HG02763 (cell line): ENCODE data around the gene CDK15.

Source experiments
- ATAC-seq: cut with Tn5 transposase; IDR thresholded peaks from one replicate; pipeline ENCODE4 v1.9.1; 2021; ENCODE audit warnings: mild to moderate bottlenecking, moderate library complexity; ENCODE audit not compliant: unreplicated experiment

The CDK15 gene

DNA sequence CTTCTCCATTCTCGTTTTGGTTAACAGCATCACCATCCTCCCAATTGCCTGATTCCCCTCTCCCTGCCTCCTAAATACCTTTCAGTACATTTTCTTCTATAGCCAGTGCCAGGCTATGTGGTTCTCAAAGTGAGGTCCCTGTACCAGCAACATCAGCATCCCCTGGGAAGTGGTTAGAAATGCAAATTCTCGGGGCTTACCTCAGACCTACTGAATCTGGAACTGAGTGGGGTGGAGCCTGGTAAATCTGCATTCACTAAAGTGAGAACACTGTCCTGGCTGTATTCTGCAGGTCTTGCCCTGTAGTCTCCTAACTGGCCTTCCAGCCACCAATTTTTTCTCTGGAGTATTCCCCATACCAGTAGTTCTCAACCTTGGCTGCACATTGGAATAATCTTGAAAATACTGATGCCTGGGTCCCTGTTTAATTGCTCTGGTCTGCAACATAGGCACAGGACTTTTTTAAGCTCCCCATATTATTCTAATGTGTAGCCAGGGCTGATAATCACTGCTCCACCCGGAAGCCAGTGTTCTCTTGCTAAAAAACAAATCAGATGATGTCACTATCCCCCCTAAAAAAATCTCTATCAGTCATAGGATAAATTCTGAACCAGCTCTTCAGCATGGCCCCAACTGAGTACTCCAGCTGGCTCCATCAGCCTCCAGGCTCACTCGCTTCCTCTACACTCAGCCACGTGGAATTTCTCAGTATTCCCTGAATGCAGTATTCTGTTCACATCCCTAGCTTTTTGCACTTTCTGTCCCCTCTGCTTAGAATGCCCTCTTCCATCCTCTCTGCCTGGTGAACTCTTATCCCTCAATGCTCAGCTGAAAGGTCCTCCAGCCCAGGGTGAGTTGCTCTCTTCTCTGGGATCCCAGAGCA is 98.4 kb downstream of the CDK15 start:
- ATAC-seq = peak; percentile 97

DNA sequence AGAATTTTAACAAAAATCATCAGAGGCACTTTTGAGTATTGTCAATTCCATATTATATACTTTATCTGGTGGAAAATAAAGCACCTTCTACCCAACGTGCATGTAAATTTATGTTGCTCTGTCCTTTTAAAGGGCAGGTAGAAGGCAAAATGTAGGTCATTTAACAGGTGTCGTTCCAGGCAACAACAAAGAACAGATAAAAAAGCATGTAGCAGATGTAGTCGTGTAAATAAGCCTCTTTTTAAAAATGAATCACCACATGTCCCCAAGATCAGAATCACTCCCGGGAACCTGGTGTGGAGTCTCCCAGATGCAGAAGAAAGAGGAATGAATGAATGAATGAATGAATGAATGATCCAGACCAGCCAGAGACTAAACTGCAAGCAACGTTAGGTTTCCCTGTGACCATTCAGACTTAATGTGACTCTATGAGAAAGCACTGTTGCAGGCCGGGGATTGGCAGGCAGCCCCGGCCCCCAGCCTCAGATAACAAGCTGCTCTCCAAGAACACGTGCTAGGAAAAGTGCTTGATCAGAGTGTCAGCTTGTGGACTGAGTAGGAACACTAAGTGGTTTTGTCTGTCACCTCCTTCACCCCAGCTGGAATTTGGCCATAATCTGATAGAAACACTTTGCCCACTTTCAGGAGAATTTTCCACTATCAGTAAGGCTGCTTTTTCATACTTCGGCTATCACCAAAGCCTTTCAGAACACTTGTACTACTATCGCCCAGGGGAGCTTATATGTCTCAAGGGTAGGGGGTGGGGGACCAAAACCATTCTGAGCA is 100.6 kb downstream of the CDK15 start:
- ATAC-seq = no peak

DNA sequence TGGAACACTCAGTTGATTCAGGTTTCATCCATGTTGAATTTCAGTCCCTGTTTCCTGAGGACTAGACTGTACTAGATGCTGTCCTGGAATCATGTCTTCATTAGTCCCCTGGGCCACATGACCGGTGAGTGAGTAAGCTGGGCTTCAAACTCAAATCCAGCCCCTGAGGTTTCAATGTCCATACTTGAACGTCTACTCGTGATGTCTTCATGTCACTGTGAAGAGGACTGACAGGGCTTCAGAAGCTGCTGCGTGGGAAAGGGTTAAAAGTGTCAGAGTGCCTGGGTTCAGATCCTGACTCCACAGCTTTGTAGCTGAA is 101.2 kb downstream of the CDK15 start:
- no peak for ATAC-seq

DNA sequence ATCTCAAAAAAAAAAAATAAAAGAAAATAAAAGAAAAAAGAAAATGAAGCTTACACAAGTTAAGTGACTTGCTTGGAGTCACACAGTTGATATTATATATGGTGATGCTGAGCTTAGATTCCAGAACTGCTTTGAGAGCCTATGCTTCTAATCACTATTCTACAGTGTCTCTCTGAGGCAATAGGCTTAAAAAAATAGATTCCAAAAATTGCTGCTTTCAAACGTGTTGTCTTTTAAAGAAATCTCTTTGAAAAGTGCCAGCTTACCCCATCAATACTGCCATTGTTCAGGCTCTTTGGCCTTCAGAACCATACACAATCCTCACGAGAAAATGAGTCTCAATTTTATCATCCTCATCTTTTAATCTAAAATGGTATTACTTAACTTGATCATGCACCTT is 102.6 kb downstream of the CDK15 start:
- ATAC-seq = no peak

DNA sequence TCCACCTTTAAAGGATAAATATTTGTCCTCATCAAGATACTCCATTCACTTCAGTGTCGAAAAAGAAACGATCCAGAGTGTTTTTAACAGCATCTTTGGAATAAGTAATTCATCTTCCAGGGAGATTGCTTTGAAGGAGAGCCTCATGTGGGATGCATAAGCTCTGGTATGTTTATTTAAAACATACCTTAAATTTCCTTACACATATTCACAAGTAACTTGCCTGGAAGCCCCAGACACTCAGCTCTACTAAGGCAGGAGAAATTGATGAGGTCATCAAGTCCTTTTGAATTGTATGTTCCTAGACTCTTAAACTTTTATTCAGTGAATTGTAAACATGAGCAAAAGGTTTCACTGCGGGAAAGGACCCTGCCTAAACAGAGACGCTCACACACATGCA is 103.0 kb downstream of the CDK15 start:
- no peak for ATAC-seq

DNA sequence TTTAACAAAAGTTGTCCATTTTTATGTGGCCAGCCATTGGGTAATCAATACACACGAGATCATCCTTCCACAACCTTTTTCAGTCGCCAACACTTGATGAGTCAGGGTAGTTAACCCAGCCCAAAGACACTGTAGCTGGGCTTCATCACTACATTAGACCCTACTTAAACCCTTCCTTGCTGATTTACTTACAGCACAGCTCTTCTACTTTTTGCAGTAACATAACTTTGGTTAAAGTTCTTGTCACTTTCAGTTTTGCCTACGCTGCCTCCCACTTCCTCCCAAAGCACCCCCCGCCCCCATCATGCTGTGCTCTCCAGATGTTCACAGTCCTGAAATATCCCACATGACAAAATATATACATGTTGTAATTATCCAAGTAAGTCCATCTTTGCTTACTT is 103.6 kb downstream of the CDK15 start:
- peak; percentile 68 for ATAC-seq

DNA sequence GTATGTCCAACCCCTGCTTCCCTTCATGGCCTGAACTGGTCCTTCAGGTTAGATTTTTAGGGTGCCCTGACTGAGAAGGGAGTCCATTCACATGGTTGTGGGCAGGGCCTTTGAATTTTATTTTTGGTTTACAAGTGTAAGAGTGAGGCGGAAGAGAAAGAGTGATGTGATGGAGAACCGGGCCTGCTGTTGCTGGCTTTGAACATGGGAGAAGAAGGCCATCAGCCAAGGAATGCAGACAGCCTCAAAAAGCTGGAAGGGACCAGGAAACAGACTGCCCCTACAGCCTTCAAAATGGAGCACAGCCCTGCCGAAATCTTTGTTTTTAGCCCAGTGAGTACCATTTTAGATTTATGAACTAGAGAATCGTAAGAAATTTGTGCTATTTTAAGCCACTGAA is 105.0 kb downstream of the CDK15 start:
- no peak for ATAC-seq

DNA sequence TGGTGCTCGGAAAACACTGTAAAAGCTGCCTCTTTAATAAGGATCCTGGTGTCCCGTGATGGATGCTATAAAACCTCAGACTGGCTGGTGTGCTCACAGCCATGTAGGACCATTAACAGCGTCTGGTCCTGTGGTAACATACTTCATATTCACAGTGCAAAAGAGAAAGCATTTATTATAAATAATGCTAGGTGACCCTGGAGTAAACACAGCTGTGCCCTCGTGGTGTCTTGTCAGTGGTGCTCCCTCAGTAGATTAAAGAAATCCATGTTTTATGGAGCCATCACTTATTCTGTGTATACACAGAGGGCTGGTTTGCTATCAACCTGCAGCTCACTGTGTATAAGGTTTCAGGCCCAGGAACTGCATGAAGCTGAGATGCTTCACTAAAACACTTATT is 106.9 kb downstream of the CDK15 start:
- no peak for ATAC-seq

DNA sequence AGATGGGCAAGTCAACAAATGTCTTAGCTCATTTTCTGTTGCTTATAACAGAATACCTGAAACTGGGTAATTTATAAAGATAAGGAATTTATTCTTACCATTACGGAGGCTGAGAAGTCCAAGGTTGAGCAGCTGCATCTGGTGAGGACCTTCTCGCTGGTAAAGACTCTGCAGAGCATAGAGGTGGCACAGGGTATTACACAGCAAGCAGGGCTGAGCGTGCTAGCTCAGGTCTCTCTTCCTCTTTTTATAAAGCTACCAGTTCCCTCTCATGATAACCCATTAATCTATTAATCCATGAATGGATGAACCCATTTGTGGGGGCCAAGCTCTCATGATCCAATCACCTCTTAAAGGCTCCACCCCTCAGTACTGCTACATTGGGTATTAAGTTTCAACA is 109.1 kb downstream of the CDK15 start:
- no peak for ATAC-seq

DNA sequence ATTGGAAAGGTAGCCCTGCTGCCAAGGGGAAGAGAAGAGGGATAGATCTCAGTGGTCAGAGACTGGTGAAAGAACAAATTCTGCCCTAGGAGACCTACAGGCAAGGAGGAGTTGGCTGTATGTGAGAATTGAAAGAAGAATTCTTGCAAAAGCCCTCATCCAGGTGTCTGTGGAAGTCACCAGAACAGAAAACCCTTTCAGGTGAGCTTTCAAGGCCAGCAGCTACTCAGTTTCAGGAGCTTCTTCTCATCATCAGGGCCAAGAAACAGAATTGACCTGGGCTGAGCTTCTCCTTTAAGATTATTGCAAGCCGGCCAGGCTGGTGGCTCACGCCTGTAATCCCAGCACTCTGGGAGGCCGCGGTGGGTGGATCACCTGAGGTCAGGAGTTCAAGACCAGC is 110.2 kb downstream of the CDK15 start:
- ATAC-seq = no peak

DNA sequence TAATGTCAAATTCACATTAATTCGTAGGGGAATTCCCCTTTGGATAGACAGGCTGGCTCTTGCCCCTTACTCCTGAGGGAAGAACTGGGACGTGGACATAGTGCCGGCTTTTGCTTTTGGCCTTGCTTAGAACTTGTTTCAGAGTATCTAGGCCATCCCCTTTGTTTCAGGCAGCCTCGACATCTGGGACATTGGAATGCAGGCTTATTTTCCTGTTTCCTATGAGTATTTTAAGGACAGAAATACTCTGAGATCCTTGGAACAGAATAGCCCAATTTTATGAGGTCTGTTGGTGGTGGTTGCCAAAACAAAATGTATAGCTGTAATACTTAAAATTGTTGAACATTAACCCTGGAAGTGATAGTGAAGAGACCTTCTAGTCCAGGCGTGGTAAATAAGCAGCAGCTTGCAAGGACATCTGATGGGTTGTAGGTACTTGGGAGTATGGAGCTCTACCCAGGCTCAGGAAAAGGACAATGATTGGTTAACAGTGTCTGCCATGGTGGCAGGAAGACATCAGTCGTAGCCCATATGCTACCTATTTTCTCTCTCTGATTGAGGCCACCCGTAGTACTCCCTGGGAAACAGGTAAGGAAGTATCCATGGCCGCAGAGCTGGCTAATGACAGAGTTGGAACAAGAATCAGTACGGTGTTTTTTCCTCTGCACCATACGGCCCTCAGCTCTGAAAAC is 112.4 kb downstream of the CDK15 start:
- no peak for ATAC-seq

DNA sequence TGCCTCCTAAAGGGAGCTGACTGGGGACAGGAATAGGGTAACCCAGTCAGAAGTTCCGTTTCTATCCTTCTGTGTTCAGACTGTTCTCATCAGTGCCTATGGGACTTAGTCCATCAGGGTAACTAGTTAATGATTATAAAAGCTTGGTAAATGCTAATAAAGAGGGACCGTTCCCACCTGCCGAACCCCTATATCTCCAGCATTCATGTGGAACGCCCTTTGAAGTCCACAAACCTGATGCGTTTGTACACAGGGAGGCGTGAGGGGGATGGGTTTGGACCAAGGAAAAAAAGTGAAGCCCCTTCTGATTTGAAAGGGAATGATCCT is 112.9 kb downstream of the CDK15 start:
- no peak for ATAC-seq

DNA sequence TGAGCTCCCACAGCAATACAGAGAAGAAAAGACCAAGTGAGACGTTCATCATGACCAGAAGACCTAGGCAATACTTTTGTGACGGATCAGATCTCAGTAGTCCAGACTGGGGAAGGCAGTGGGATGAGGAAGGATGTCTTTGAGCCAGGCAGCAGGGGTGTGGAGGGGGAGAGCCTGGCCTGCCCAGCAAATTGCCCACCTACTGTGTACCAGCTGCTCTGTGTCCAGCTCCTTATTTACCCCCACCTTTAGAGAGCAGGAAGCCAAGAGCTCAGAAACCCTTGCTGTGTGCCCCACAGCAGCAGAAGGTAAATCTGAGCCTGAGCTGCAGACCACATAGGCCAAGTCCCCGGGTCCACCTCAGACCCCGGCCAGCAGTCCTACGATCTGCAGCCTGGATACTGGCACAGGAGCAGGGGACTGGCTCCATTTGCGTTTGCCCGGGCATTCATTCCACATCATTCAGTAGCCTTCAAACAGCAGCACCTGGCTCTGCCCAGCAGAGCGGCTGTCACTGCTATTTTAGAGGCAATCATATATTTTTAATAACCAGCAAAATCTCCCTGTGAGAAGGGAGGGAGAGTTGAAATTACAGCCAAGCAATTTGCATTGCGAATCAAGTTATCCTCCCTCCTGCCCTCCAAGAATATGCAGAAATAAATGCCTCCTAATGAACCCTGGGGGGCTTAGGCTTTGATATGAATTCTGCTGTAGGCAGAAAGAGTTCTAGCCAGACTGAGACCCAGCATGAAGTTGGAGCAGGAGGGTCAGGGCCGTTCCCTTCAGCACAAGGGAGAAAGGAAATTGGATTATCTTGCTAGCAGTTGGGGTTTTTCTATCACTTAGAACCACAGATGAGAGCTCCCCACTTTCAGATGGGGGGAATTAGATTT is 117.3 kb downstream of the CDK15 start:
- no peak for ATAC-seq

DNA sequence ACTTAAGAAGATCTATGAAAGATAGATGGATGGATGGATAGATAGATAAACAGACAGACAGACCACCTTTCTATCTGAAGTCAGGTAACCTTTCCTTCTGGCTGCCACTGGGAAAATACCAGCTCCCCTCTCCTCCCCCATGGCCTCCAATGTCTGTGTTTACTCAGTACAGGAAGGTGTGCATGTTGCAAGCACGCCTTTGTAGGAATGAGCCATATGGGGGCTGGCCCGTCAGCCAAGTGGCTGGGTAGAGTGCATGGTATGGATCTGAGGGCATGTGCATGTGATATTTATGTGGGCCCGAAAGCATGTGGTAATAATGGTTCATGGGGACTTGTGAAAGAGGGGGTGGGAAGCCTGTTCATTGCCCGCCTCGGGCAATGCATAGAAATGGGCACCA is 118.1 kb downstream of the CDK15 start:
- no peak for ATAC-seq

DNA sequence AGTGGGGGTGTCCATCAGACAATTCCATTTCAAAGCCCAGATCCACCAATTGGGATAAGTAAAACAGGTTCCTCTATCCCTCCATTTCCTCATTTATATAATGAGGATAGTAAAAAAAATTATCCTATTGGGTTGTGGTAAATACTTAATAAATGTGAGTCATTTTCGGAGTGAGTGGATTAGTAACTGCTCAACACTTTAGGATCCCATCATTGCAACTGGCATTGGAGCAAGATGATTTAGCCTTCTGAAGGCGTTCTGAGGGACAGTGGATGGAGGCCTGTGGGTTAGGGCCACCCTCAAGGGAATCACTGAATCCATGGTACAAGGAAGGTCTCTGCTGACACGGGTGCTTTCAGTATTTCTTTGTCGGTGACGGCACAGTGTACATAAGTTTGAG is 118.7 kb downstream of the CDK15 start:
- no peak for ATAC-seq

DNA sequence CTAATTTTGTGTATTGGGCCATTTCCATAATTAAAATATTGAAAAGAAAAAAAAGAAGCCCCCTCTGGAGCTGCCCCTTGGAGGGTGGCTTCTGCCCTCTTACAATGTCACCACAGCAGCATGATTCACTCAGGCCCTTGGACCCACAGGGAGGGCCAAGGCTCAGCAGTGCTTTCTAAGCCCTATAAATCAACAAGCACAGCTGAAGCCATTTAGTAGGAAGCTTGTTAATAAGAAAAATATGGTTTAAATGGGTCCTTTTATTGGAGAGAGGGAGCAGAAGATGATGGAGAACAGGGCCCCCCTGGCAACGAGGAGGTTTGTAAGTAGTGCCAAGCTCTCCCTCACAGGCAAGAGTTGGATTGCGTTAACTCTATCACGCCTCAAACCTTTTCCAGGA is 119.7 kb downstream of the CDK15 start:
- ATAC-seq = no peak

DNA sequence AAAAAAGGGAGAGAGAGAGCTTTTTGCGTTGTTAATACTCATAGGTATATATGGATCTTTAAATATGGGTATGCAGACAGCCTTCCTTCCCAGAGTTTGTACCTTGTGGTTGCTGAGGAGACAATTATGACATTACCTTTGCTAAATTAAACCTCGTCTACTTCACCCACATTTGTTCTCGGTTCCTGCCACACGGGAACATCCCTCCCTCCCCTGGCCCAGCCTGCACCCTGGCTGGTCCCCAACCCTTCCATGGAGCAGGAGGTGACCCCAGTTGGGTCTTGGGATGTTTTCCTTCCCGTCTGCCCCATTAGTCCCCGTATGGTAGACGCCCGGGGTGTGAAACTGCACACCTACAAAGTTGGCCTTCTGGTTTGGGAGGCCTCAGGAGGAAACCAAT is 122.0 kb downstream of the CDK15 start:
- no peak for ATAC-seq

DNA sequence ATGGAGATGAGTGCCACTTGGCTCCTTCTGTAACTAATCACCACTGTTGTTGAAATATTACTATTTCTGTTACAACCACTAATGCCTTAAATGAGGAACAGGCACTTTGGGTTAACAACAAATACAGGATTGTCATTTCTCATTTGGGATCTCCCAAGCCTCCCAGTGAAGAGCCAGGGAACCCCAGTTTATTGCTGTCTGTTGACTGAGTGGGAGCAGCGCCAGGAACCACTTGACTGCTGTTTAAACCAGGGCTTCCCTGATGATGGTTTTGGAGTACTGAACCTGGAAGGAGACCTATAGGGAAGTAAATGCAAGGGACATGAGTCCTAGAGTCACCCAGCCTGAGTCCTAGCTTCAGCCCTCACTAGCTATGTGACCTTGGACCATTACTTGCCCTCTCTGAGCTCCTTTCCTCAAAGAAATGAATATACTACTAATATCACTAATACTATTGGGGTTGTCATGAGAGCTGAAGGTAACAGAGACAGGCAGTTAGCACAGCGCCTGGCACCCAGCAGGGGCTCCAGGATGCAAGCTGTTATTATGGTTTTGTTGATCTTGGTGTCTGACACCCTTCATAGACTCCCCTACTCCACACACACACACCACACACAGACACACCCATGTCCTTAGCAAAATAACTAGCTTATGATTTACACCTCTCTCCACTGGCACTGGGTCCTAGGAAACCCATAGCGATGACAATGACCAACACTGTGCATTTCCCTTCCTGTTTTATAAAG is 123.1 kb downstream of the CDK15 start:
- ATAC-seq = no peak

DNA sequence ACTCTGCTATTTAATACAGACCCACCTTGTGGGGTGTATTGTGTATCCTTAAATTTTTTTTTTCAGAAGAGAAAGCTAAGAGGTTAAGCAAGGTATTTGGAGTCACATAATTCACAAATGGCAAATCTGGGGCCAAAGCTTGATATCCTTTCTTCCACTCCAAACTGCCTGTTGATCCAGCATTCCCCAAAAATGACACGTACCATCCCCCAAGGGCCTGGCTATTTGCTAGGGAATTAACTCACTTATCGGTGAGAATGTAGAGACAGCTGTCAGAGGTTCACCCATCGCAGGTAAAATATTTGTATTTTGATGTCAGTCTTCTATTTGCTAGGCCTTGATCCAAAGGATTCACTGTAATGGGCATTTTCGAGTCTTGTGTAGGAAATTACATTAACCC is 123.7 kb downstream of the CDK15 start:
- no peak for ATAC-seq

DNA sequence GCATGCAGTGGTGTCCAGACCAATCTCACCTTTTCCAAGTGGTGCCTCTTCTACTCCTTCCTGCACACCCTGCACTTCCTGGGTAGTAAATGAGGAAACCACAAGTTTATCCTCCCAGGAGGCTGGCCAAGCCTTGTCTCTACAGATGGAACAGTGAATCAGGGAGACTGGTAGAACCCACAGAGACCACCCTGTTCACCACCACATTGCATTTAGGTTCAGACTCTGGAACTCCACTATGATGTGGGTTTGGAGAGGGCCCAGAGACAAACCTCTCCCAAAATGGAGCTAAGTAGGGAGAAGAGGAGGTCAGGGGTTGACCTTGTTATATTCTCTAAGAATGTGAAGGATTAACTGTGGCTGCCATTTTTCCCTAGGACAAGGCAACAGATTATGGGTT is 124.5 kb downstream of the CDK15 start:
- no peak for ATAC-seq
